ENCODE measurements around the gene CALHM3. TPM values are rescaled to one million over a fixed set of nuclear protein-coding genes. Genes with fewer than 3 reads are reported as not detected.

The CALHM3 gene
- polyA plus RNA-seq, 1 donor (not counting 4 experiments of a cell fraction or from before 2014, with no cell fraction given): not detected

- Histone ChIP-seq H3K27ac (ENCODE audit: control insufficient read depth, insufficient read depth, low read length) (no peak within 1 kb of the TSS), H2AFZ (ENCODE audit: control insufficient read depth, low read length) (no peak within 1 kb of the TSS), H4K20me1 (ENCODE audit: control insufficient read depth, extremely low read depth, insufficient read depth, low read length) (no peaks in the 10 kb centered on the region), H3K79me2 (ENCODE audit: control insufficient read depth, insufficient read depth, low read length) (no peaks in the 10 kb centered on the region), H3K4me3 (ENCODE audit: control insufficient read depth in 2 of 3, extremely low read depth in 1 of 3, insufficient read depth in 2 of 3, low read depth in 1 of 3, low read length in 3 of 3) (no peak within 1 kb of the TSS), H3K9me1 (ENCODE audit: control insufficient read depth, extremely low read depth, insufficient read depth, low read length) (no peaks in the 10 kb centered on the region), H3K27me3 (ENCODE audit: control insufficient read depth, extremely low read depth, insufficient read depth, low read length) (peaks cover 5% of the 10 kb centered on the region), H3K36me3 (ENCODE audit: control insufficient read depth in 2 of 2, extremely low read depth in 1 of 2, insufficient read depth in 2 of 2, low read length in 2 of 2) (no peaks in the 10 kb centered on the region), H3K9ac (ENCODE audit: control insufficient read depth, extremely low read depth, insufficient read depth, low read length) (no peak within 1 kb of the TSS), H3K4me1 (ENCODE audit: control insufficient read depth, extremely low read depth, insufficient read depth, low read length) (no peaks in the 10 kb centered on the region), H3K4me2 (ENCODE audit: control insufficient read depth, extremely low read depth, insufficient read depth, low read depth, low read length) (no peak within 1 kb of the TSS), H3K9me3 (ENCODE audit: control insufficient read depth, low read depth, low read length) (no peaks in the 10 kb centered on the region)
- DNase-seq (ENCODE audit: low read depth, low spot score) (no peak), FAIRE-seq (no peak)
- dilution Hi-C loops (cut with MboI; ENCODE audit: extremely low pct_ligation_motif_present, low sequenced_read_pairs): no loop called here
- no peak for TF ChIP-seq EZH2 (IDR thresholded peaks at IDR 0.05; ENCODE audit: low read length)
- TF ChIP-seq CTCF (optimal IDR thresholded peaks at IDR 0.05 in 1 of 3, IDR thresholded peaks at IDR 0.05 in 1 of 3, conservative IDR thresholded peaks at IDR 0.05 in 1 of 3; ENCODE audit: extremely low read depth in 1 of 3, insufficient read depth in 2 of 3, low read length in 3 of 3): no peak
These were observed 20.3 kb downstream of the CALHM3 start, which contains the start of gene CALHM1 for GRCh38 chr10:103458720-103459119. TSS of gene CALHM1 (minus strand) at chr10:103458900. CDS start at chr10:103458751, 149 bp downstream.

- Histone ChIP-seq H3K4me3 (ENCODE audit: control insufficient read depth in 2 of 3, extremely low read depth in 1 of 3, insufficient read depth in 2 of 3, low read depth in 1 of 3, low read length in 3 of 3) (no peak overlapping the region), H3K9ac (ENCODE audit: control insufficient read depth, extremely low read depth, insufficient read depth, low read length) (no peak overlapping the region), H3K4me2 (ENCODE audit: control insufficient read depth, extremely low read depth, insufficient read depth, low read depth, low read length) (no peak overlapping the region), H3K4me1 (ENCODE audit: control insufficient read depth, extremely low read depth, insufficient read depth, low read length) (no peaks in the 10 kb centered on the region), H3K27me3 (ENCODE audit: control insufficient read depth, extremely low read depth, insufficient read depth, low read length) (peaks cover 5% of the 10 kb centered on the region), H3K79me2 (ENCODE audit: control insufficient read depth, insufficient read depth, low read length) (no peaks in the 10 kb centered on the region), H4K20me1 (ENCODE audit: control insufficient read depth, extremely low read depth, insufficient read depth, low read length) (no peaks in the 10 kb centered on the region), H3K27ac (ENCODE audit: control insufficient read depth, insufficient read depth, low read length) (no peak overlapping the region), H3K9me3 (ENCODE audit: control insufficient read depth, low read depth, low read length) (no peaks in the 10 kb centered on the region), H3K36me3 (ENCODE audit: control insufficient read depth in 2 of 2, extremely low read depth in 1 of 2, insufficient read depth in 2 of 2, low read length in 2 of 2) (no peaks in the 10 kb centered on the region), H2AFZ (ENCODE audit: control insufficient read depth, low read length) (no peak overlapping the region), H3K9me1 (ENCODE audit: control insufficient read depth, extremely low read depth, insufficient read depth, low read length) (no peaks in the 10 kb centered on the region)
- TF ChIP-seq CTCF (optimal IDR thresholded peaks at IDR 0.05 in 1 of 3, IDR thresholded peaks at IDR 0.05 in 1 of 3, conservative IDR thresholded peaks at IDR 0.05 in 1 of 3; ENCODE audit: extremely low read depth in 1 of 3, insufficient read depth in 2 of 3, low read length in 3 of 3) (no peak), EZH2 (IDR thresholded peaks at IDR 0.05; ENCODE audit: low read length) (no peak)
- dilution Hi-C loops (cut with MboI; ENCODE audit: extremely low pct_ligation_motif_present, low sequenced_read_pairs): no loop called here
- FAIRE-seq (no peak), DNase-seq (ENCODE audit: low read depth, low spot score) (no peak)
These were observed 21.0 kb downstream of the CALHM3 start for GRCh38 chr10:103457896-103458583.
